Measurements from ENCODE around the gene NEGR1. TPM values are rescaled to one million over a fixed set of nuclear protein-coding genes. Genes with fewer than 3 reads are reported as not detected.

The NEGR1 gene
- total and polyA plus RNA-seq, 2 experiments from 2014 or later = 1.0 to 2.8 TPM

- Histone ChIP-seq H3K4me2 (no peak overlapping the region), H3K9me3 (ENCODE audit: low read depth) (no peaks in the 10 kb centered on the region), H3K9me2 (replicated peaks; ENCODE audit: insufficient read depth) (no peaks in the 10 kb centered on the region), H3K4me1 (ENCODE audit: insufficient read depth) (no peaks in the 10 kb centered on the region), H3K79me2 (no peaks in the 10 kb centered on the region), H3K36me3 (replicated peaks; ENCODE audit: insufficient read depth, low read depth) (no peaks in the 10 kb centered on the region), H2AFZ (no peak overlapping the region), H3K27ac (no peak overlapping the region), H3K27me3 (no peaks in the 10 kb centered on the region), H3K4me3 (no peak overlapping the region), H4K20me1 (ENCODE audit: insufficient read depth, poor library complexity, severe bottlenecking) (no peaks in the 10 kb centered on the region)
- no peak for DNase-seq (ENCODE audit: low spot score)
- TF ChIP-seq EZH2phosphoT487 (IDR thresholded peaks at IDR 0.05; ENCODE audit: low read depth, severe bottlenecking, unreplicated experiment) (no peak), CTCF (IDR thresholded peaks at IDR 0.05; ENCODE audit: poor library complexity) (no peak), EZH2 (IDR thresholded peaks at IDR 0.05; ENCODE audit: borderline replicate concordance) (no peak)
- WGBS (ENCODE audit: low lambda C conversion rate, missing lambda C conversion rate) = 71% methylated on average over 3 of the region's 3 CpGs
Observed at GRCh38 chr1:71413441-71414175, 868.7 kb downstream of the NEGR1 start.

DNA sequence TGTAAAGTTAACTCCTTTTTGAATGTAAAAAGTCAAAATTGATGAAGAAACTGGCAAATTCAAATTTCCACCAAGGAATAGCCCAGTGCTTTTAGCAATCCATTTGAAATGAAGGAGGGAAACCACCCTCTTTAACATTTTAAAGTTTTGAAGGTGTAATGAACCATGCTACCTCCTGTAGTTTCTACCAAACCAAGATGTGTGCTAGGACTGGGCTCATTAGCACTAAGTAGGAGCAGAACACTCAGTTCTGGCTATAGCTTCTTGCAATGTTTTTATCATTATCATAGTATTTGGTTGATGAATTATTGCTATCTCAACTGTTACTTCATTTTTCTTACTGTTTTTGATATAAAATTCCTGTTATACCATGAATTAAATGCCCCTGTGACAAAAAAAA lies 882.3 kb downstream of the NEGR1 start:
- no peak overlapping the region for H3K27ac ChIP-seq
- H3K4me1 ChIP-seq (ENCODE audit: insufficient read depth) = no peaks in the 10 kb centered on the region
- no peaks in the 10 kb centered on the region for H3K9me3 ChIP-seq (ENCODE audit: low read depth)
- H3K4me3 ChIP-seq = no peak overlapping the region
- H3K4me2 ChIP-seq = no peak overlapping the region
- H3K36me3 ChIP-seq (replicated peaks; ENCODE audit: insufficient read depth, low read depth) = no peaks in the 10 kb centered on the region
- TF ChIP-seq EZH2phosphoT487 (IDR thresholded peaks at IDR 0.05; ENCODE audit: low read depth, severe bottlenecking, unreplicated experiment) (no peak), CTCF (IDR thresholded peaks at IDR 0.05; ENCODE audit: poor library complexity) (no peak), EZH2 (IDR thresholded peaks at IDR 0.05; ENCODE audit: borderline replicate concordance) (no peak)
- no peaks in the 10 kb centered on the region for H4K20me1 ChIP-seq (ENCODE audit: insufficient read depth, poor library complexity, severe bottlenecking)
- H3K9me2 ChIP-seq (replicated peaks; ENCODE audit: insufficient read depth) = no peaks in the 10 kb centered on the region
- no peaks in the 10 kb centered on the region for H3K27me3 ChIP-seq
- H3K79me2 ChIP-seq = no peaks in the 10 kb centered on the region
- DNase-seq (ENCODE audit: low spot score) = no peak
- no peak overlapping the region for H2AFZ ChIP-seq

DNA sequence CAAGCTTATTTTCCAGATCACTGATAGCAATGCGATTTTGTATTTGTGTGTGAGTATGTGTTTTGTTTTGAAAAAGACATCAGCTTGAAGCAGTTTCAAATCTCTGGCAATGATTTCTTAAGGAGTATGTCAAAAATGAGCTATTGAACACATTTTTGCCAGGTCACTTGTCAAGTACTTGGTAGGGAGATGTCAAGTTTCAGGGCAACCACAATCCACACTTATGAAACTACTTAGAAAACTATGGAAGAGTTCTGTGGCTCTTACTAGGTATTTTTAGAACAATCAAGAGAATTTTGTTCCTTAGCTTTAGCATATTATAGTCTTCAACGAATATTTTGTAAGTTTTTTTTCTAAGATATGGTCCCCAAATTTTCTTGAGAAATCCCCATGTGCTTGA lies 882.7 kb downstream of the NEGR1 start:
- TF ChIP-seq EZH2 (IDR thresholded peaks at IDR 0.05; ENCODE audit: borderline replicate concordance) = no peak
- TF ChIP-seq EZH2phosphoT487 (IDR thresholded peaks at IDR 0.05; ENCODE audit: low read depth, severe bottlenecking, unreplicated experiment) = no peak
- TF ChIP-seq CTCF (IDR thresholded peaks at IDR 0.05; ENCODE audit: poor library complexity) = no peak
- no peak overlapping the region for H3K27ac ChIP-seq
- H3K4me3 ChIP-seq = no peak overlapping the region
- H3K36me3 ChIP-seq (replicated peaks; ENCODE audit: insufficient read depth, low read depth) = no peaks in the 10 kb centered on the region
- H3K27me3 ChIP-seq = no peaks in the 10 kb centered on the region
- H3K79me2 ChIP-seq = no peaks in the 10 kb centered on the region
- H3K4me2 ChIP-seq = no peak overlapping the region
- H3K9me2 ChIP-seq (replicated peaks; ENCODE audit: insufficient read depth) = no peaks in the 10 kb centered on the region
- no peaks in the 10 kb centered on the region for H3K4me1 ChIP-seq (ENCODE audit: insufficient read depth)
- H2AFZ ChIP-seq = no peak overlapping the region
- WGBS (ENCODE audit: low lambda C conversion rate, missing lambda C conversion rate) = 77% methylated on average over 2 of the region's 2 CpGs
- no peaks in the 10 kb centered on the region for H3K9me3 ChIP-seq (ENCODE audit: low read depth)
- no peak for DNase-seq (ENCODE audit: low spot score)
- no peaks in the 10 kb centered on the region for H4K20me1 ChIP-seq (ENCODE audit: insufficient read depth, poor library complexity, severe bottlenecking)

Data from hepatocyte (in vitro differentiated cells).